Measurements from ENCODE around the gene CNOT4. TPM values are rescaled to one million over a fixed set of nuclear protein-coding genes. Genes with fewer than 3 reads are reported as not detected.

The CNOT4 gene
- total and polyA plus RNA-seq, 9 donors, result 9.1 to 38.9 (median 30.5) TPM

DNA sequence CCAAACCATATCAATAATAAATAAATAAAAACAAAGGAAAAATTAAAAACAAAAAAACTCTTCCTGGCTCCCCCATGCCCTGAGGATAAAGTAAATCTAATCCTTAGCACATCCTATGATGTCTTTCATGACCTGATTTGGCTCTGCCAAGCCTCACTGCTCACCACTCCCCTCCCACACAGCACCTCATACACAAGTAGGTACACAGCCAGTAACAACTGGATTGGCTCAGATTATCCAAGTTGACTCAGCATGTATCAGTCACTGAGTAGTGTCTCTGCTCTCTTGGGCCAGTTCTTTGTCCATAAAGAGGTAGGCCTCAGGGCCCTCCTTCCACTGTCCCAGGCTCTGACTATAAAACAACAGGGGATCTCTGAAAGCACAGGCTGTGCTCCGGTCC is 176.7 kb downstream of the CNOT4 start:
- DNase-seq, result no peak
- WGBS, 3 donors, result 76 to 88% (median 87%) methylated on average over 1 of the region's 1 CpG
- Histone ChIP-seq H3K4me1 (ENCODE audit: insufficient read depth) (peaks cover 3% of the 10 kb centered on the region), H3K27me3 (no peaks in the 10 kb centered on the region), H3K27ac (no peak overlapping the region), H3K4me3 (no peak overlapping the region), H3K36me3 (no peaks in the 10 kb centered on the region), H3K9me3 (no peaks in the 10 kb centered on the region)
- TF ChIP-seq EP300 (IDR thresholded peaks at IDR 0.05) (no peak), POLR2A (IDR thresholded peaks at IDR 0.05) (no peak)
- TF ChIP-seq, protein P1, sequence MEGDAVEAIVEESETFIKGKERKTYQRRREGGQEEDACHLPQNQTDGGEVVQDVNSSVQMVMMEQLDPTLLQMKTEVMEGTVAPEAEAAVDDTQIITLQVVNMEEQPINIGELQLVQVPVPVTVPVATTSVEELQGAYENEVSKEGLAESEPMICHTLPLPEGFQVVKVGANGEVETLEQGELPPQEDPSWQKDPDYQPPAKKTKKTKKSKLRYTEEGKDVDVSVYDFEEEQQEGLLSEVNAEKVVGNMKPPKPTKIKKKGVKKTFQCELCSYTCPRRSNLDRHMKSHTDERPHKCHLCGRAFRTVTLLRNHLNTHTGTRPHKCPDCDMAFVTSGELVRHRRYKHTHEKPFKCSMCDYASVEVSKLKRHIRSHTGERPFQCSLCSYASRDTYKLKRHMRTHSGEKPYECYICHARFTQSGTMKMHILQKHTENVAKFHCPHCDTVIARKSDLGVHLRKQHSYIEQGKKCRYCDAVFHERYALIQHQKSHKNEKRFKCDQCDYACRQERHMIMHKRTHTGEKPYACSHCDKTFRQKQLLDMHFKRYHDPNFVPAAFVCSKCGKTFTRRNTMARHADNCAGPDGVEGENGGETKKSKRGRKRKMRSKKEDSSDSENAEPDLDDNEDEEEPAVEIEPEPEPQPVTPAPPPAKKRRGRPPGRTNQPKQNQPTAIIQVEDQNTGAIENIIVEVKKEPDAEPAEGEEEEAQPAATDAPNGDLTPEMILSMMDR (IDR thresholded peaks at IDR 0.05), result no peak
- intact Hi-C loops (cut with DNase I), result no loop called here

DNA sequence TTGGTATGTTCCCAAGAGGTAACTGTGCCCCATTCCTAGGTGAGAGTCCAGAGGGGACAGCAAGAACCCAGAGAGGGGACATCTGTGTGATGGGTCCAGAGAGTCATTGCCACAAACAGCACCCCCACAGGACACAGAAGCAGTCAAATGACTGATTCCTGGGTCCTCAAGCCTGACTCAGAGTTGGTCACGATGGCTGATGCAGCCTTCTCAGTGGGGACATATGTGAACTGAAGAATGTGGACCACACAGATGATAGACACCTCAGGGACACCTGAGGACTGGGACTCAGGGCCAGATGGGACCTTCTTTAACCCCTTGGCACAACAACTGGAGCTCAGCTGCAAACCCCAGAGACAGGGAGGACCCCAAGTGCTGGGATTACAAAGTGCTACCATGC is 179.8 kb downstream of the CNOT4 start:
- H3K9me3 ChIP-seq, result no peaks in the 10 kb centered on the region
- no peak overlapping the region for H3K27ac ChIP-seq
- 87 to 94% (median 91%) methylated on average over 1 of the region's 1 CpG for WGBS, 3 donors
- TF ChIP-seq EP300 (IDR thresholded peaks at IDR 0.05) (no peak), POLR2A (IDR thresholded peaks at IDR 0.05) (no peak)
- TF ChIP-seq, protein P1 (IDR thresholded peaks at IDR 0.05), result no peak
- peaks cover 3% of the 10 kb centered on the region for H3K4me1 ChIP-seq (ENCODE audit: insufficient read depth)
- H3K27me3 ChIP-seq, result no peaks in the 10 kb centered on the region
- DNase-seq, result no peak
- H3K36me3 ChIP-seq, result no peaks in the 10 kb centered on the region
- intact Hi-C loops (cut with DNase I), result no loop called here
- no peak overlapping the region for H3K4me3 ChIP-seq

DNA sequence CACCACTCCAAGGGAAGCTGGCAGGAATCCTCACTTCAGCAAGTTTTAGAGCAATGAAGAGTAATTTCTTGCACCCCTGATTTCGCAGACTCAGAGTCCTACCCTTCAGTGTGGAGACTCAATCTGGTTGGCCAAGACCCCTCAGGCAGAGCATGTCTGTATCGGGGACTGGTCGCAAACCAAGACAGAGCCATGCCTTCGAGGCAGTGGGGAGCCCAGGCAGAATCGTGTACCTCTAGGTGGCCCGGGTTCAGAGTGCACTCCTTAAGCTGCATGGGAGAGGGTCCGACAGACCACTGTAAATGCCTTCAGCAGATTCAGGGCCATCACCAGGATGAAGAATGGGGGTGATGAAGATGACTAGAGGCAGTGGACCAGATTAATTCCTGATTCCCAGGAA is 181.4 kb downstream of the CNOT4 start:
- no peak for DNase-seq
- WGBS, 3 donors, result 88 to 94% (median 90%) methylated on average over 7 of the region's 7 CpGs
- Histone ChIP-seq H3K4me3 (no peak overlapping the region), H3K9me3 (no peaks in the 10 kb centered on the region), H3K27me3 (no peaks in the 10 kb centered on the region), H3K27ac (no peak overlapping the region), H3K36me3 (no peaks in the 10 kb centered on the region), H3K4me1 (ENCODE audit: insufficient read depth) (no peaks in the 10 kb centered on the region)
- intact Hi-C loops (cut with DNase I), result no loop called here
- TF ChIP-seq EP300 (IDR thresholded peaks at IDR 0.05), result no peak
- no peak for TF ChIP-seq POLR2A (IDR thresholded peaks at IDR 0.05)
- TF ChIP-seq, protein P1 (IDR thresholded peaks at IDR 0.05), result no peak

DNA sequence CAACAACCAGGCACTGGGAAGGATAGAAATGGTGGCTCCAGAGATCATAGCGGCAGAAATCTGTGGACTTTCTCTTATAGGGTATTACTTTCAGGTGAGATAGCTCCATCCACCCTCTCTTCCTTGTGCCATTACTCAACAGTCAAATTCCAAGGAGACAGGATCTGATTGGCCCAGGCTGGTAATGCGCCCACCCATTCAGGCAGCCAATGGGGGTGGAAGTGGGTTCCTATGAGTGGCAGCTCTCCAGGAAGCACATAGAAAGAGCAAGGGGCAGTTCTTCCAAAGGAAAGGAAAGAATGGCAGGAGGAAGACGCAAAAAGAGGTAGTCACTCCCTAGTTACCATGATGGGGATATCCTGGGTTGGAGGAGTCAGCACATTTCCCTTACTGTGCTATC is 181.8 kb downstream of the CNOT4 start:
- H3K27me3 ChIP-seq, result no peaks in the 10 kb centered on the region
- no peaks in the 10 kb centered on the region for H3K36me3 ChIP-seq
- no peak overlapping the region for H3K27ac ChIP-seq
- intact Hi-C loops (cut with DNase I), result no loop called here
- no peak for DNase-seq
- TF ChIP-seq POLR2A (IDR thresholded peaks at IDR 0.05) (no peak), EP300 (IDR thresholded peaks at IDR 0.05) (no peak)
- TF ChIP-seq, protein P1 (IDR thresholded peaks at IDR 0.05), result no peak
- 93 to 94% (median 94%) methylated on average over 3 of the region's 3 CpGs for WGBS, 3 donors
- H3K4me3 ChIP-seq, result no peak overlapping the region
- H3K9me3 ChIP-seq, result no peaks in the 10 kb centered on the region
- H3K4me1 ChIP-seq (ENCODE audit: insufficient read depth), result no peaks in the 10 kb centered on the region

DNA sequence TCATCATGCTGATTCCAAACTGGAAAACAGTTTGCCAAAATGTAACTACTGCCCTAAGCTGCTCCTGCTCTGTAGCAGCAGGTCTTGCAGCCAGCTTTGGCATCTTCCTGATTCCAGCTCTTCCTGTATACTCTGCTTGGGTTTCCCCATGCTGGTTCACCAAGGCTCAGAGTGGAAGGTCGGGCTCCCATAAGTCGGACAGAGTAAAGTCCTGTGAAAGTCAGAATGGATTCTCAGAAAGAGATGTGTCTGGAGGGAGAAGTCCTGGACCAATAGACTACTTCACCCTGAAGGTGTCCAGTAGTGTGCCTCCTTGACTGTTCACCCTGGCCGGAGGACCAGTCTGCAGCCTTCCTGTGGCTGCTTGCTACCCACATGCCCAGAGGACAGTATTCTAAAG is 182.4 kb downstream of the CNOT4 start:
- TF ChIP-seq POLR2A (IDR thresholded peaks at IDR 0.05) (no peak), EP300 (IDR thresholded peaks at IDR 0.05) (no peak)
- TF ChIP-seq, protein P1 (IDR thresholded peaks at IDR 0.05), result no peak
- intact Hi-C loops (cut with DNase I), result no loop called here
- 90 to 93% (median 91%) methylated on average over 3 of the region's 3 CpGs for WGBS, 3 donors

More for the DNA sequence above, 182.4 kb downstream of the CNOT4 start:
- no peaks in the 10 kb centered on the region for H3K27me3 ChIP-seq
- H3K4me1 ChIP-seq (ENCODE audit: insufficient read depth), result no peaks in the 10 kb centered on the region
- H3K9me3 ChIP-seq, result no peaks in the 10 kb centered on the region
- no peak overlapping the region for H3K27ac ChIP-seq
- no peaks in the 10 kb centered on the region for H3K36me3 ChIP-seq
- H3K4me3 ChIP-seq, result no peak overlapping the region
- no peak for DNase-seq
